GM18511 (cell line): ENCODE data around the gene MINDY4B.

Experiments used
- ATAC-seq: cut with Tn5 transposase; IDR thresholded peaks from one replicate; pipeline ENCODE4 v1.9.1; 2021; ENCODE audit warnings: mild to moderate bottlenecking, moderate library complexity; ENCODE audit not compliant: unreplicated experiment

Gene MINDY4B

DNA sequence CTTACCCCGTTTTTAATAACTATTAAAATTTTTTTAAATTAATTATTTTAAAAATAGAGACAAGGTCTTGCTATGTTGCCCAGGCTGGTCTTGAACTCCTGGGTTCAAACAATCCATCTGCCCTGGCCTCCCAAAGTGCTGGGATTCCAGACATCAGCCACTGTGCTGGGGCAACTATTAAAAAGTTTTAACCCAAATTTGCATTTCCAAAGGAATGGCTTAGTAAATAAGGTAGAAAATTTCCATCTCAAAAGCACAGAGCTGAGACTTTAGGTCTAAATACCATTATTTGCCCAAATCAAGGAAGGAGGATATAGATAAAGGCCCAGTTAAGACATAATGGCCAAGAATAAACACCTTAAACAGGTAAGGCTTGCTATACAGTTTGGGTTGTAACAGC, 56.4 kb downstream of the MINDY4B start:
- no peak for ATAC-seq

- no peak for ATAC-seq
These were observed 57.8 kb downstream of the MINDY4B start for GRCh38 chr3:150847433-150847832.

- no peak for ATAC-seq
These were observed 60.8 kb downstream of the MINDY4B start for GRCh38 chr3:150844484-150844883.

DNA sequence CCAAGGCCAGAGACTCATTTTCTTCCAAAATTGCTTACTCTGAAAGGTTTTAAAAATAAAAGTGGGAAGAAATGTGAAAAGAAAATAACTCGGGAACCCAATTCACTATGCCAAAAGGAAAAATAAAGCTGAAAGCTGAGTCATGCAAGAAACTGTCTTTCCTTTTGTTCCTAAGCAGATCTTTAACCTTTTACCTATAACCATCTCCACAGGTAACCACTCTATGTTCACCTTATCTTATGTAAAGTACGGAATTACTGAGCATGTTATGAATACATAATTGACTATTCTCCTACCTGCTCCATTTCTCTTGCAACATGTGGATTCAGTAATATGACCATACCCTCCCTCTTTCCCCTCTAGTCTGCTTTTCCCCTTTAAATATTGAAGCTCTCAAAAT, 62.0 kb downstream of the MINDY4B start:
- no peak for ATAC-seq

- ATAC-seq, result no peak
These were observed 64.3 kb downstream of the MINDY4B start for GRCh38 chr3:150840802-150841515.

DNA sequence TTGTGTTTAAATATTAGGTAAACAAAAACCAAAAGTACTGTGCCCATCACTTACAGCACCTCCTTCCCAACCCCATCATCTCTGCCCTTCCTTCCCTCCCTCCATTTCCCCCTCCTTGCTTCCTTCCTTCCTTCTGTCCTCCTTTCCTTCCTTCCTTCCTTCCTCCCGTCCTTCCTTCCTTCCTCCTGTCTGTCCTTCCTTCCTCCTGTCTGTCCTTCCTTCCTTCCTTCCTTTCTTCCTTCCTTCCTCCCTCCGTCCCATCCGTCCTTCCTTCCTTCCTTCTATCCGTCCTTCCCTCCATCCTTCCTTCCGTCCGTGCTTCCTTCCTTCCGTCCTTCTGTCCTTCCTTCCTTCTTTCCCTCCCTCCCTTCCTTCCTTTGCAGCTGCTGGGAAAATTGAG, 74.5 kb downstream of the MINDY4B start:
- ATAC-seq, result no peak

DNA sequence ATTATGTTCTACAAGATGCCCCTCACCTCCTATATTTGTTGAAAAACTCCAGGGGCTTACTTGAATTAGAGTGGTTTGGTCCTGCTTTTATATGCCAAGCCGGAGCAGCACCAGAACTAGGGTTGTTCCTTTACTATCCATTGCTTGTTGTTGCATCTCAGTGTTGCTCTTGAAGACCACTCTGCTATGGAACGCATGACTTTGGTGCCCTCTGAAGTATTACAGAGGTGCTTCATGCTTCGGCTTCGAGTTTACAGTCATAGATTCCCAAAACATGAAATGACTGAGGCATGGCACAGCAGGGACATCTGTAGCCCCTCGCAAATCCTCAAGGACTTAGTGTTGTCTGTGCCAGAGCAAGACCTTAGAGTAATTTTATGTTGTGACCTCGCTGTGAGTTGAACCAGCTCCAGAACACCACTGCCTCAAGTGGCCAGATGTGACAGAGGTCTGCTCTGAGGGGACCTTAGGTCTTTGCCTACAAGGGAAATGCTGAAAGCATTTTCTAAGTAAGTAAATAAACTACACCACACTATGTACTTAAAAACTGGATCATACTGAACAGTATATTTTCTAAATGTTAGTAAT, 75.1 kb downstream of the MINDY4B start:
- ATAC-seq, result no peak

GRCh38 chr3:150829408-150829807, 75.8 kb downstream of the MINDY4B start:
- ATAC-seq, result no peak

GRCh38 chr3:150828997-150829396, 76.2 kb downstream of the MINDY4B start:
- ATAC-seq, result no peak

DNA sequence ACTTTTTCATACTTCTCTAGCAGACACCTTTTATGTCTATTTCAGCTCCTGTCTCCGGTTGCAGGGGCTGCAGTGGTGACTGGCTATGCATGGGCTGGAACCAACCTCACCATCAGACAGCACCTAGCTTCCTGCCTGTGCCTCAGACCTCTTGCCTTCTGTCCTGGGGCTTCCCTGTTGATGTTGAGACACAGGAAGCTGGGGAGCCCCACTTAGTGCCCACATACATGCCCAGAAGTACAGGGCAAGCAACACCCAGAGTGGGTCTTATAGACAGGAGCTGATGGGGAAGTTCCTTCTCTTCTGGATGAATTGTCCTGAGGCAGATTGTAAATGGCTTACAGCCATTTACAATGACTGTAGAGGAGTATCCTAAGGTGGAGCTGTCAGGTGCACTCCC, 77.0 kb downstream of the MINDY4B start:
- no peak for ATAC-seq

DNA sequence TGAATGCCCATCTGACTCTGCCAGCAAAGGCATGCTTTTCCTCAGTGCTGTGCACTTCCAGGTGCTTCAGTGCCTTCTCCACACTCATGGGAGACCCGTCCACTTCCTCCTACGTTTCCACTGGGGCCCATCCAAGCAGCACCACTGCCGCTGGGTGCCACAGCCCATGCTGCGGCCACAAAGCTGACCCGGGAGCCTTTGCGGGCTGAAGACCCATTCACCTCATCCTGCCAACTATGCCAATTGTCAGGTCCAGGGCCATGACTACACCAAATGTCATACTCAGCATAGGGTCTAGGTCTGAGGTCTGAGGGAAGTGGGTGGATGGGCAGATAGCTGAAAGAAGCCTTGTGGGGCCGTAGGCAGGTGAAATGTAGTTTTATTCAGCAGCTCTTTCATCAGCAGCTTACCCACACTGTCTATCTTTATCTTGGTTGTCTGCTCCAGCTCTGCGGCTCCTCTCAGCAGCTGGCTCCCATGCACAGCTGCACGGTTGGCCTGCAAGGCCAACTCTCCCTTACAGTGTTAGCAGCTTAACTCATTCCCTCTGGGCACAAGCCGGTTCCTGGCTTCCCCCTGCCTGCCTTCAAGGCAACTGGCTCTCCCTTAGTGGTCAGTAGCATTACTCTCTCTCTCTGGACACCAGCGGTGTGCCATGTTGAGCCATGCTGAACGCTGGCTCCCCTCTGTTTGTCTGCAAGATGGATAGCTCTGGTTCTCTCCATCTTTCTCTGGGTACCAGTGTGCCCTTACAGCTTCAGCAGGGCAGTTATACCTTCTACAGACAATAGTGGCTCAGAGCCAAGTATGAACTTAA, 78.6 kb downstream of the MINDY4B start:
- ATAC-seq, result no peak

- ATAC-seq, result no peak
These were observed 79.3 kb downstream of the MINDY4B start for GRCh38 chr3:150825916-150826377.

DNA sequence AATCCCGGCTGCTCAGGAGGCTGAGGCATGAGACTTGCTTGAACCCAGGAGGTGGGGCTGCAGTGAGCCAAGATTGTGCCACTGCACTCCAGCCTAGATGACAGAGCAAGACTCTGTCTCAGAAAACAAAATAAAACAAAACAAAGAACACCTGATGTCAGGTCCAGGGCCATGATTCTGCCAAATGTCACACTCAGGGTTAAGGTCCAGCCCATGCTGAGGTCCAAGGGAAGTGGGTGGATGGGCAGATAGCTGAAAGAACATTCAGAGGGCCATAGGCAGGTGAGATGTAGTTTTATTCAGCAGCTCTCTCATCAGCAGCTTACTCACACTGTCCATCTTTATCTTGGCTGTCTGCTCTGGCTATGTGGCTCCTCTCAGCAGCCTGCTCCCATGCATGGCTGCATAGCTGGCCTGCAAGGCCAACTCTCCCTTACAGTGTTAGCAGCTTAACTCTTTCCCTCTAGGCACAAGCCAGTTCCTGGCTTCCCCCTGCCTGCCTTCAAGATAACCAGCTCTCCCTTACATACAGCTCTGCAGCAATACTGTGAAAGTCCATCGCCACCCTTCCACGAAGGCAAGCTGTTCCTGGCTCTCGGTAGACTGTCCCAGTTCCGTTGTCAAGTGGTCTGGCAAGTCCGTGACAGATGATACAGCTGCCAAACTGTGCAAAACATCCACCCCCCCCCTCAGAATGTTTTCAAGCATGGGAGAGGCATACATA, 79.9 kb downstream of the MINDY4B start:
- no peak for ATAC-seq

DNA sequence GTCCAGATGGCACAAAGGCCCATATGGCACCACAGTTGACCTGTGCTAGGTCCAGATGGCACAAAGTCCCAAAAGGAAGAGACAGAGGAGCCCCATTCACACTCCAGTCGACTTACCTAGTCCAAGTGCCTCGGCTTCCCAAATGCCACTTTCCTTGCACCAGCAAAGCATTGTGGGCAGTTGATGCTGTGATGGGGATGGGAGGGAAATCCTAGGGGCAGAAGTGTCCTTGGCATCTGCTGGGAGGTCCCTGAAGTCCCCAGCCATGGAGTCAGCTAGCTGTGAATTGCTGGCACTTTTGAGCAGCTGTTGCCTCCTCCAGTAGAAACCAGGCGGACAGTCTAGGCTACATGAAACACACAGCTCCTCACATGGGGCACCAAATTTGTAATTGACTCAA, 82.0 kb downstream of the MINDY4B start:
- no peak for ATAC-seq

GRCh38 chr3:150822636-150823035, 82.6 kb downstream of the MINDY4B start:
- no peak for ATAC-seq
